Brain microvascular endothelial cell (primary cell): ENCODE measurements around the gene H1-8.

Experiments used
- DNase-seq: peaks from one replicate; pipeline ENCODE4 v3.0.0-alpha.2; 2020
- H3K27ac ChIP-seq: fragments of 250-450 bp; sonication (Bioruptor Pico); 2 replicates; pipeline ENCODE4 v1.5.1; 2020; ENCODE audit warnings: mild to moderate bottlenecking, moderate library complexity
- H3K27me3 ChIP-seq: fragments of 250-450 bp; sonication (Bioruptor Pico); replicated peaks from 2 replicates; pipeline ENCODE4 v1.5.1; 2020; ENCODE audit warnings: mild to moderate bottlenecking
- H3K36me3 ChIP-seq: fragments of 250-450 bp; sonication (Bioruptor Pico); replicated peaks from 2 replicates; pipeline ENCODE4 v1.5.1; 2020; ENCODE audit warnings: mild to moderate bottlenecking
- H3K4me3 ChIP-seq: 2 replicates; pipeline ENCODE4 v1.5.1; 2011; ENCODE audit warnings: low read depth, mild to moderate bottlenecking, control low read depth, low read length, moderate library complexity
- in situ Hi-C: cut with HindIII; loops from 2 replicates; pipeline ENCODE4 v1.10.0; 2017; ENCODE audit warnings: low sequenced_read_pairs, low pct_ligation_motif_present
- TF ChIP-seq, protein P1 (sequence below): IDR thresholded peaks from 2 replicates; pipeline ENCODE4 v1.5.1; 2011; ENCODE audit warnings: low read depth, mild to moderate bottlenecking, moderate library complexity, low read length, control low read depth, inconsistent platforms; ENCODE audit errors: missing control alignments

Gene H1-8

GRCh38 chr3:129559565-129560079 lies 16.6 kb downstream of the H1-8 start:
- in situ Hi-C loops = no loop called here
- DNase-seq = no peak
- TF ChIP-seq, protein P1, sequence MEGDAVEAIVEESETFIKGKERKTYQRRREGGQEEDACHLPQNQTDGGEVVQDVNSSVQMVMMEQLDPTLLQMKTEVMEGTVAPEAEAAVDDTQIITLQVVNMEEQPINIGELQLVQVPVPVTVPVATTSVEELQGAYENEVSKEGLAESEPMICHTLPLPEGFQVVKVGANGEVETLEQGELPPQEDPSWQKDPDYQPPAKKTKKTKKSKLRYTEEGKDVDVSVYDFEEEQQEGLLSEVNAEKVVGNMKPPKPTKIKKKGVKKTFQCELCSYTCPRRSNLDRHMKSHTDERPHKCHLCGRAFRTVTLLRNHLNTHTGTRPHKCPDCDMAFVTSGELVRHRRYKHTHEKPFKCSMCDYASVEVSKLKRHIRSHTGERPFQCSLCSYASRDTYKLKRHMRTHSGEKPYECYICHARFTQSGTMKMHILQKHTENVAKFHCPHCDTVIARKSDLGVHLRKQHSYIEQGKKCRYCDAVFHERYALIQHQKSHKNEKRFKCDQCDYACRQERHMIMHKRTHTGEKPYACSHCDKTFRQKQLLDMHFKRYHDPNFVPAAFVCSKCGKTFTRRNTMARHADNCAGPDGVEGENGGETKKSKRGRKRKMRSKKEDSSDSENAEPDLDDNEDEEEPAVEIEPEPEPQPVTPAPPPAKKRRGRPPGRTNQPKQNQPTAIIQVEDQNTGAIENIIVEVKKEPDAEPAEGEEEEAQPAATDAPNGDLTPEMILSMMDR = no peak
- H3K27ac ChIP-seq = no peak overlapping the region
- peaks cover 46% of the 10 kb centered on the region for H3K36me3 ChIP-seq
- H3K27me3 ChIP-seq = no peaks in the 10 kb centered on the region
- no peak overlapping the region for H3K4me3 ChIP-seq

DNA sequence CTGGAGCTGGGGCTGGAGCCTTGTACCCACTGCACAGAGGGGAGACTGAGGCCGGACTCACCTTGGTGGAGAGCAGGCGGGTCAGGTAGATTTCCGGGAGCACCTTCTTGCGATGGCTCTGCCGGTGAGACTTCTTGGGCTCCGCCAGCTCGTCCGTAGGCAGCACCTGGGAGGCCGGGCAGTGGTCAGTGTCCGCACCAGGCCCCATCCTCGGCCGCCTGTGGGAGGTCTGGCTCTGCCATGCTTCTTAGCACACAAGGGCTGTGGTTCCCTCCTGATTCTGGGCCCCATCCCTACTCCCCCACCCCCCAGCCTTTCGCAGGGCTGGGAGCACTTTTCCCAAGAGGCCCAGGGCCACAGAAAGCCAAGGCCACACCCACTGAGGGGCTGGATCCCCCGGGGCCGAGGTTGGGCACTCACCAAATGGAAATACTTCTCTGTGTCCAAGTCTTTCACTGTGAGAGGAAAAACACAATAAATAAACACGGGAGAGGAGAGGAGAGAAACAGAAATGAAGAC lies 17.4 kb downstream of the H1-8 start:
- no peak overlapping the region for H3K27ac ChIP-seq
- TF ChIP-seq, protein P1 = no peak
- no peak for DNase-seq

GRCh38 chr3:129560911-129561594 lies 18.1 kb downstream of the H1-8 start:
- H3K27me3 ChIP-seq = no peaks in the 10 kb centered on the region
- H3K36me3 ChIP-seq = peaks cover 57% of the 10 kb centered on the region
- in situ Hi-C loops = no loop called here
- no peak overlapping the region for H3K4me3 ChIP-seq
- peak overlapping the region; percentile 6 for H3K27ac ChIP-seq
- DNase-seq = peak; percentile 32
- TF ChIP-seq, protein P1 = no peak

More for the DNA sequence above, 17.4 kb downstream of the H1-8 start:
- peaks cover 53% of the 10 kb centered on the region for H3K36me3 ChIP-seq
- no peak overlapping the region for H3K4me3 ChIP-seq
- no peaks in the 10 kb centered on the region for H3K27me3 ChIP-seq
- in situ Hi-C loops = no loop called here

DNA sequence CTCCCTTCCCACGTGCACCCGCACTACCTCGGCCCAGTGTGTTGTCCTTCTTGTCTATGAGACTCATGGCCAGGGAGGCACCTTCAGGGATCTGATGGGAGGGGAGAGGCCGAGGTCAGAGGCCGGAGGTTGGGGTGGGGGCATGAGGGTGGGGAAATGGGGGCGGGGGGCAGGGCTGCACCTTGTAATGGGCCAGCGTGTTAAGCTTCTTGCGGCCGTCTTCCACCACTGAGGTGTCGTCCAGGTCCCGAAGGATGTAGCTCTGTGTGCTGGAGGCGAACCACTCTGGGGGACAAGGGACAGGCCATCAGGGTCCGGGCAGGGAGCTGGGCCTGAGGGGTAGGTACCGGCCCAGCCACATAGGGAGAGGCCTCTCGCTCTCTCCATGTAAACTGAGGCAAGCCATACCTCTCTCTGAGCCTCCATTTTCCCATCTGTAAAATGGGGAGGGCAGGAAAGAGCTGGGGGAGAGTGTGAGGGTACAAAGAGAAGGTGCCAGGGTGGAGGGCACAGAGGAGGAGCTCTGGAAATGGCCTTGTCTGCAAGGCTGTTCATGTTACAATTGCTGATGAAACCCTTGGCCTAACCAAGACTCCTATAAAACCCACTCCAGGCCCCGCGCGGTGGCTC lies 18.8 kb downstream of the H1-8 start:
- Histone ChIP-seq H3K36me3 (peaks cover 60% of the 10 kb centered on the region), H3K27me3 (no peaks in the 10 kb centered on the region), H3K27ac (no peak overlapping the region), H3K4me3 (no peak overlapping the region)
- DNase-seq = no peak
- TF ChIP-seq, protein P1 = no peak
- in situ Hi-C loops = no loop called here

DNA sequence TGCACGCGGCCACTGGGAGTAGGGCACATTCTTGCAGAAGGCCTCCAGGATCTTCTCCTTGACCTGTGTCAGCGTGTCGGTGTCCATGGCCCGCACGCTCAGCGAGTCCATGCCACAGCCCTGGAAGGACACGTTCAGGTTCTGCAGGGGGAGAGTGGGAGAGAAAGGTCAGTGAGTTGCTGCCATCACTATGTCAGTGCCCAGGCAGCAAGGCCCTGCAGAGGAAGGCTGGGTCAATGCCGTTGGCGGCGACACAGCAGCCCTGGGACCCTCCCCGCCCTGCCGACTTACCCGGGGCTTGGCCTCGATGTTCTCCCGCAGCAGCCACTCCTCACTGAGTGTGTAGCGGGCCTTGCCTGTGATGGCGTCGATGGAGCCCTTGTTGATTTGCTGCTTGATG lies 19.8 kb downstream of the H1-8 start:
- TF ChIP-seq, protein P1 = no peak

More for the DNA sequence above, 19.8 kb downstream of the H1-8 start:
- no peak overlapping the region for H3K4me3 ChIP-seq
- no peak for DNase-seq
- H3K27me3 ChIP-seq = no peaks in the 10 kb centered on the region
- peaks cover 68% of the 10 kb centered on the region for H3K36me3 ChIP-seq
- H3K27ac ChIP-seq = no peak overlapping the region
- in situ Hi-C loops = no loop called here
